Caco-2 (cell line): ENCODE results near the gene AGFG2. TPM values are rescaled to one million over a fixed set of nuclear protein-coding genes. Genes with fewer than 3 reads are reported as not detected.

ENCODE experiments used
- BruUV-seq: library from RNA; stranded (reverse); fragments of 400-500 nt; replicated peaks from 2 replicates; lab custom pipeline; 2021; lab: Mats Ljungman, UMichigan
- CTCF ChIA-PET: fragments of 300-600 bp; sonication (Branson Sonifier 250); formaldehyde crosslinking; loops from one replicate; lab custom pipeline; 2022; ENCODE audit warnings: antibody characterized with exemption; lab: Charles Lee
- POLR2A ChIA-PET: fragments of 300-600 bp; sonication (Branson Sonifier 250); formaldehyde crosslinking; loops from one replicate; lab custom pipeline; 2022; ENCODE audit warnings: antibody characterized with exemption; lab: Charles Lee
- DNase-seq, 2 experiments: peaks; one replicate each; pipeline versions ENCODE4 v3.0.0 to v3.0.0-alpha.2; 2020 to 2022
- H3K27me3 ChIP-seq: replicated peaks from 2 replicates; pipeline ENCODE4 v1.6.0; 2011; ENCODE audit warnings: low read length; ENCODE audit not compliant: control insufficient read depth, insufficient read depth
- H3K36me3 ChIP-seq: 2 replicates; pipeline ENCODE4 v1.5.1; 2011; ENCODE audit warnings: low read length; ENCODE audit not compliant: control insufficient read depth, insufficient read depth
- H3K4me1 ChIP-seq: fragments of 250-450 bp; sonication (Bioruptor Pico); 2 replicates; pipeline ENCODE4 v1.5.1; 2020; ENCODE audit warnings: mild to moderate bottlenecking
- H3K4me3 ChIP-seq: 2 replicates; pipeline ENCODE4 v1.5.1; 2011; ENCODE audit warnings: low read depth, mild to moderate bottlenecking, control low read depth, low read length
- H3K9me3 ChIP-seq: fragments of 250-450 bp; sonication (Bioruptor Pico); 2 replicates; pipeline ENCODE4 v1.5.1; 2020; ENCODE audit warnings: mild to moderate bottlenecking, moderate library complexity
- H3K27ac Mint-ChIP-seq: one replicate; pipeline ENCODE4 v1.8.0; 2022; ENCODE audit warnings: mixed read lengths; ENCODE audit not compliant: unreplicated experiment
- H3K27me3 Mint-ChIP-seq: one replicate; pipeline ENCODE4 v1.8.0; 2022; ENCODE audit warnings: mixed read lengths; ENCODE audit not compliant: insufficient read depth, unreplicated experiment
- H3K36me3 Mint-ChIP-seq: one replicate; pipeline ENCODE4 v1.8.0; 2022; ENCODE audit warnings: mild to moderate bottlenecking, mixed read lengths; ENCODE audit not compliant: insufficient read depth, unreplicated experiment
- H3K4me1 Mint-ChIP-seq: one replicate; pipeline ENCODE4 v1.8.0; 2022; ENCODE audit warnings: low read depth, mixed read lengths; ENCODE audit not compliant: unreplicated experiment
- H3K4me3 Mint-ChIP-seq: one replicate; pipeline ENCODE4 v1.8.0; 2022; ENCODE audit warnings: mild to moderate bottlenecking, moderate library complexity, mixed read lengths; ENCODE audit not compliant: unreplicated experiment
- H3K9me3 Mint-ChIP-seq: one replicate; pipeline ENCODE4 v1.8.0; 2022; ENCODE audit warnings: mixed read lengths; ENCODE audit not compliant: unreplicated experiment
- CTCF ChIP-seq, 2 experiments: fragments of 200-600 bp in 1 of 2; IDR thresholded peaks; 1 replicate in 1 of 2; 2 replicates in 1 of 2; pipeline versions ENCODE4 v1.5.1 to v1.8.0; 2011 to 2022; ENCODE audit warnings: antibody characterized with exemption in 1 of 2, control low read depth in 1 of 2, inconsistent platforms in 1 of 2, low read depth in 1 of 2, low read length in 1 of 2, mild to moderate bottlenecking in 1 of 2, moderate library complexity in 1 of 2; ENCODE audit not compliant: insufficient read depth in 1 of 2, severe bottlenecking in 1 of 2, unreplicated experiment in 1 of 2
- intact Hi-C: fragments of 100-400 bp; cut with micrococcal nuclease; formaldehyde crosslinking; loops from one replicate; pipeline ENCODE4 v1.10.0; 2022; ENCODE audit not compliant: unreplicated experiment
- total RNA-seq: library from RNA; stranded (reverse); gene quantifications from 2 replicates; pipeline ENCODE4 v1.2.3, GENCODE V29; 2022

Gene AGFG2
- total RNA-seq, 1 experiment from 2014 or later = 60.7 TPM

- peaks cover 5% of the 10 kb centered on the region for H3K4me1 Mint-ChIP-seq
- no peak for DNase-seq
- intact Hi-C loops = no loop called here
- Histone ChIP-seq H3K9me3 (no peaks in the 10 kb centered on the region), H3K27me3 (no peaks in the 10 kb centered on the region), H3K4me3 (no peak overlapping the region), H3K36me3 (peaks cover 20% of the 10 kb centered on the region), H3K4me1 (peaks cover 13% of the 10 kb centered on the region)
- peaks cover 45% of the 10 kb centered on the region for H3K36me3 Mint-ChIP-seq
- H3K9me3 Mint-ChIP-seq = no peaks in the 10 kb centered on the region
- ChIA-PET POLR2A (no interaction called here), CTCF (interaction anchor here (1.0 kb wide), 1 partner anchor 32 kb away, joined by 3 read pairs; the partner anchor contains the start of gene MOSPD3)
- no peak for TF ChIP-seq CTCF (IDR thresholded peaks at IDR 0.05; ENCODE audit: insufficient read depth in 1 of 2, low read depth in 1 of 2, low read length in 1 of 2, severe bottlenecking in 1 of 2, unreplicated experiment in 1 of 2)
- no peaks in the 10 kb centered on the region for H3K27me3 Mint-ChIP-seq
- no peak overlapping the region for H3K4me3 Mint-ChIP-seq
- H3K27ac Mint-ChIP-seq = no peak overlapping the region
- BruUV-seq = no TSS peak
Measured at GRCh38 chr7:100580466-100581283, 41.7 kb downstream of the AGFG2 start.

DNA sequence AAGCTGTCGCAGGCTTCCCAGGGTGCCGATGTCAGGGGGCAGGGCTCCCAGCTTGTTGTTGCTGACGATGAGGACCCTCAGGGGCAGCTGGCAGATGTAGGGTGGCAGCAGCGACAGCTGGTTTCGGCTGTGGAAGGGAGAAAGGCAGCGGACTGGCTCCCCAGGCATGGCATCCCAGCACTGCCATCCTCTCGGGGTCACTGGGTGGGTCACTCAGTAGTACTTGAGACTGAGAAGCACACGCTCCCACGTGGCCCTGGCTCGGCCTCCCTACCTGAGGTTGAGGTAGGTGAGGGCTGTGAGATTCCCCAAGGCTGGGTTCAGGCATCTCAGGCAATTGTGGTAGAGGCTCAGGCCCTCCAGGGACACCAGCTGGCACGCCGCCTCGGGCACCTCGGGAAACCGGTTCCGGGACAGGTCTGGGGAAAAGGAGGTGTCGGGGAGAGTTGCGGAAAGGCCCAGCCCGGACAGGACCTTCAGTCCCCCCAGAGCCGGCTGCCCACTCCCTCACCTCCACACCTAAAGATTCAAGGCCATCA, 43.1 kb downstream of the AGFG2 start:
- Histone ChIP-seq H3K4me3 (no peak overlapping the region), H3K4me1 (peaks cover 13% of the 10 kb centered on the region), H3K9me3 (no peaks in the 10 kb centered on the region), H3K36me3 (peaks cover 18% of the 10 kb centered on the region), H3K27me3 (no peaks in the 10 kb centered on the region)
- POLR2A ChIA-PET = no interaction called here
- H3K4me1 Mint-ChIP-seq = peaks cover 5% of the 10 kb centered on the region
- peaks cover 45% of the 10 kb centered on the region for H3K36me3 Mint-ChIP-seq
- no TSS peak for BruUV-seq
- no peaks in the 10 kb centered on the region for H3K27me3 Mint-ChIP-seq
- H3K4me3 Mint-ChIP-seq = no peak overlapping the region
- no peak for DNase-seq
- H3K9me3 Mint-ChIP-seq = no peaks in the 10 kb centered on the region
- no peak overlapping the region for H3K27ac Mint-ChIP-seq
- intact Hi-C loops = no loop called here
- TF ChIP-seq CTCF (IDR thresholded peaks at IDR 0.05; ENCODE audit: insufficient read depth in 1 of 2, low read depth in 1 of 2, low read length in 1 of 2, severe bottlenecking in 1 of 2, unreplicated experiment in 1 of 2) = no peak
- CTCF ChIA-PET = no interaction called here

DNA sequence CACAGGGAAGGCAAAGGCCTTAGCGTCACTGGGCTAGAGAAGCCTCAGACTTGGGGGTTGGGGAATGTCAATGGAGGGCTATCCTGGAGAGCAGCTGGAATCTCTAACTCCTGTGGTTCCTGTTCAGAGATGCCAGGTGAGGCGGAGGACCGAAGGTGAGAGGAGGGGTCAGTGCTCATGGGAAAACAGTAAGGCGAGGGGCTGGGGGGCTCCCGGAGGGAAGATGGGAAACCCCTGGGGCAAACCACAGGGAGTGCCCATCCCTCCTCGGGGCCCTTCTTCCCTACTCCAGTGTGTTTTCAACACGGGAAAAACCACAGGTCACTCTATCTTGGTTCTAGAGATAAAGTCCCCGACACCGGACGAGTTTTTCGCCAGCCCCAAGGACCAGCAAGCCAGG, 43.6 kb downstream of the AGFG2 start:
- TF ChIP-seq CTCF (IDR thresholded peaks at IDR 0.05; ENCODE audit: insufficient read depth in 1 of 2, low read depth in 1 of 2, low read length in 1 of 2, severe bottlenecking in 1 of 2, unreplicated experiment in 1 of 2) = no peak
- POLR2A ChIA-PET = interaction anchor here (0.5 kb wide), 1 partner anchor 284 kb away, joined by 3 read pairs; the partner anchor contains the start of gene TRIP6
- no peak overlapping the region for H3K4me3 Mint-ChIP-seq
- CTCF ChIA-PET = no interaction called here
- peaks cover 41% of the 10 kb centered on the region for H3K36me3 Mint-ChIP-seq
- no peaks in the 10 kb centered on the region for H3K27me3 Mint-ChIP-seq
- no TSS peak for BruUV-seq
- Histone ChIP-seq H3K4me3 (no peak overlapping the region), H3K27me3 (no peaks in the 10 kb centered on the region), H3K4me1 (peaks cover 13% of the 10 kb centered on the region), H3K9me3 (no peaks in the 10 kb centered on the region), H3K36me3 (peaks cover 18% of the 10 kb centered on the region)
- H3K27ac Mint-ChIP-seq = no peak overlapping the region
- DNase-seq = no peak
- H3K9me3 Mint-ChIP-seq = no peaks in the 10 kb centered on the region
- H3K4me1 Mint-ChIP-seq = peaks cover 5% of the 10 kb centered on the region
- intact Hi-C loops = no loop called here
